WTC11 (cell line): ENCODE data around the gene CYP24A1. TPM values are rescaled to one million over a fixed set of nuclear protein-coding genes. Genes with fewer than 3 reads are reported as not detected.

Experiments used
- ATAC-seq: fragments of 200-7000 bp; cut with Tn5 transposase; 2 replicates; pipeline ENCODE4 v1.10.0; 2021; ENCODE audit warnings: mild to moderate bottlenecking, moderate library complexity
- CTCF ChIA-PET: fragments of 300-600 bp; sonication (Branson Sonifier 250); formaldehyde crosslinking; loops from one replicate; lab custom pipeline; 2021; ENCODE audit warnings: antibody characterized with exemption; lab: Charles Lee
- POLR2A ChIA-PET: fragments of 350-600 bp; sonication (Branson Sonifier 250); formaldehyde crosslinking; loops from one replicate; lab custom pipeline; 2021; ENCODE audit warnings: antibody characterized with exemption; lab: Charles Lee
- DNase-seq: peaks from one replicate; pipeline ENCODE4 v3.0.0; 2021; ENCODE audit warnings: low spot score
- H3K27ac Mint-ChIP-seq: 2 replicates; pipeline ENCODE4 v1.8.0; 2021; ENCODE audit warnings: mixed read lengths
- H3K27me3 Mint-ChIP-seq: 2 replicates; pipeline ENCODE4 v1.8.0; 2021; ENCODE audit warnings: low read depth, mild to moderate bottlenecking, moderate library complexity, mixed read lengths
- H3K36me3 Mint-ChIP-seq: 2 replicates; pipeline ENCODE4 v1.8.0; 2021; ENCODE audit warnings: mixed read lengths
- H3K4me1 Mint-ChIP-seq: 2 replicates; pipeline ENCODE4 v1.8.0; 2022; ENCODE audit warnings: mixed read lengths
- H3K4me3 Mint-ChIP-seq: 2 replicates; pipeline ENCODE4 v1.8.0; 2021; ENCODE audit warnings: mild to moderate bottlenecking, moderate library complexity, mixed read lengths
- H3K9me3 Mint-ChIP-seq: 2 replicates; pipeline ENCODE4 v1.8.0; 2021; ENCODE audit warnings: mixed read lengths
- AFF4 ChIP-seq: sonication (generic); formaldehyde crosslinking; IDR thresholded peaks from 2 replicates; pipeline ENCODE4 v1.8.1; 2023; ENCODE audit warnings: mild to moderate bottlenecking, missing genetic modification reagents, borderline replicate concordance
- E2F4 ChIP-seq: sonication (generic); formaldehyde crosslinking; IDR thresholded peaks from 2 replicates; pipeline ENCODE4 v1.8.1; 2022; ENCODE audit warnings: low read depth, mild to moderate bottlenecking, moderate library complexity, missing genetic modification reagents, borderline replicate concordance
- ESRRA ChIP-seq: sonication (generic); formaldehyde crosslinking; IDR thresholded peaks from 2 replicates; pipeline ENCODE4 v1.8.1; 2022; ENCODE audit warnings: mild to moderate bottlenecking, missing genetic modification reagents, borderline replicate concordance
- ETV6 ChIP-seq: sonication (generic); formaldehyde crosslinking; IDR thresholded peaks from 2 replicates; pipeline ENCODE4 v1.8.1; 2022; ENCODE audit warnings: mild to moderate bottlenecking, missing genetic modification reagents
- FOXP1 ChIP-seq: sonication (generic); formaldehyde crosslinking; IDR thresholded peaks from 2 replicates; pipeline ENCODE4 v1.8.0; 2022; ENCODE audit warnings: missing genetic modification reagents, mild to moderate bottlenecking, moderate library complexity, borderline replicate concordance
- HMGA2 ChIP-seq: fragments of 250-450 bp; sonication (Bioruptor Pico); IDR thresholded peaks from 2 replicates; pipeline ENCODE4 v1.4.0; 2021; ENCODE audit warnings: mild to moderate bottlenecking, moderate library complexity
- NFATC4 ChIP-seq: fragments of 250-450 bp; sonication (Bioruptor Pico); IDR thresholded peaks from 2 replicates; pipeline ENCODE4 v1.9.0; 2021; ENCODE audit warnings: mild to moderate bottlenecking
- NFE2L1 ChIP-seq: sonication (generic); formaldehyde crosslinking; IDR thresholded peaks from 2 replicates; pipeline ENCODE4 v1.8.1; 2023; ENCODE audit warnings: missing genetic modification reagents
- SMAD4 ChIP-seq: sonication (generic); formaldehyde crosslinking; IDR thresholded peaks from 2 replicates; pipeline ENCODE4 v1.8.0; 2022; ENCODE audit warnings: mild to moderate bottlenecking, missing genetic modification reagents
- TCF7 ChIP-seq: sonication (generic); formaldehyde crosslinking; IDR thresholded peaks from 2 replicates; pipeline ENCODE4 v1.8.0; 2022; ENCODE audit warnings: mild to moderate bottlenecking, low read depth, missing genetic modification reagents, moderate library complexity
- TEAD1 ChIP-seq: sonication (generic); formaldehyde crosslinking; IDR thresholded peaks from 2 replicates; pipeline ENCODE4 v1.8.0; 2022; ENCODE audit warnings: mild to moderate bottlenecking, missing genetic modification reagents
- ZMAT4 ChIP-seq: fragments of 250-450 bp; sonication (Bioruptor Pico); IDR thresholded peaks from 2 replicates; pipeline ENCODE4 v1.9.0; 2021; ENCODE audit warnings: mild to moderate bottlenecking
- total RNA-seq: library from RNA; stranded (reverse); gene quantifications from 3 replicates; pipeline ENCODE4 v1.2.3, GENCODE V29; 2021
- TF ChIP-seq, protein P1 (sequence below): sonication (generic); formaldehyde crosslinking; conservative IDR thresholded peaks from 2 replicates; pipeline ENCODE4 v1.8.1; 2023; ENCODE audit warnings: mild to moderate bottlenecking, low read depth, missing genetic modification reagents, moderate library complexity
- TF ChIP-seq, protein P2 (sequence below): sonication (generic); formaldehyde crosslinking; IDR thresholded peaks from 2 replicates; pipeline ENCODE4 v1.8.1; 2022; ENCODE audit warnings: missing genetic modification reagents, borderline replicate concordance
- TF ChIP-seq, protein P3 (sequence below): sonication (generic); formaldehyde crosslinking; IDR thresholded peaks from 2 replicates; pipeline ENCODE4 v1.8.0; 2022; ENCODE audit warnings: mild to moderate bottlenecking, missing genetic modification reagents

CYP24A1 gene
- total RNA-seq, 1 experiment from 2014 or later: not detected

DNA sequence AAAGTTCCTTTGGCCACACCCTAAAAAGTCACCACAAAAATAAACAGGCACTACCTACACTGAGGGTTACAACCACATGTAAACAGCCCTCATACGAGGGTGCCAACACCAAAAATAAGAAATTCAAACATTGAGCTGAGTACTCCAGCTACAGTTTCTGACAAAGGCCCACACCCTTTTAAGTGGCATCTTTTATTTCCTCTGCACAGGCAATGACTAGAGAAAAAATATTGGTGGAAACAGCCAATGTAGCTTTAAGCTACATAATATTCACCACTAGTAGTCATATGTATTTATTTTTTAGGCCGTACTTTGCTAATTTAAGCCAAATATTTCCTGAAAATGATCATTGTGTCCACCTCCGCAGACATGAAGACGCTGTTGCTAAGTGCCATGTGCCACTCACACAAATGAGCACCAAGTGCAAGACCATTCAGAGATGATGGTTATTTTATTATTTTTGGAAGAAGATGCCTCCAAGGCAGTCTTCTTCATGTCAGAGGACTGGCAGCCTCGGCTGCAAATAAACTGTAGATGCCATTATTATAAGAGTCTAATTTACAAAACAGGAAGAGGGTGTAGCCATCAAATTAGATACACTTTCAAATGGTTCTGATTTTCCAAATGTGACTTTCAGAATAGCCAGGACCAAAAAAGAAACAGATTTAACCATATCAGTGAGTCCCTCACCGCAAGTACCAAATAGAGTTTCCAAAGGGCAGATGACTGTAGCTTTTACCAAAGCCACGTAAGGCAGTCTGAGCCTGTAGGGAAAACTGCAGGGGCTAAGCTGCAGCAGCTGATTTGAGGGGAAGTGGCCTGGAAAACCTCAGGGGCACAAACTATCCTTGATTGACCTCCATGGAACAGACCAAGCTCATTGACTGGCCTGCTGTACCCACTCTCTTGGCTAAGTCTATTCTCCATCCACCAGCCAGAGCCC is 13.4 kb downstream of the CYP24A1 start:
- CTCF ChIA-PET: interaction anchor here (1.3 kb wide), 1 partner anchor 57 kb away, joined by 3 read pairs; no protein-coding TSS in a partner anchor
- ATAC-seq: no peak

DNA sequence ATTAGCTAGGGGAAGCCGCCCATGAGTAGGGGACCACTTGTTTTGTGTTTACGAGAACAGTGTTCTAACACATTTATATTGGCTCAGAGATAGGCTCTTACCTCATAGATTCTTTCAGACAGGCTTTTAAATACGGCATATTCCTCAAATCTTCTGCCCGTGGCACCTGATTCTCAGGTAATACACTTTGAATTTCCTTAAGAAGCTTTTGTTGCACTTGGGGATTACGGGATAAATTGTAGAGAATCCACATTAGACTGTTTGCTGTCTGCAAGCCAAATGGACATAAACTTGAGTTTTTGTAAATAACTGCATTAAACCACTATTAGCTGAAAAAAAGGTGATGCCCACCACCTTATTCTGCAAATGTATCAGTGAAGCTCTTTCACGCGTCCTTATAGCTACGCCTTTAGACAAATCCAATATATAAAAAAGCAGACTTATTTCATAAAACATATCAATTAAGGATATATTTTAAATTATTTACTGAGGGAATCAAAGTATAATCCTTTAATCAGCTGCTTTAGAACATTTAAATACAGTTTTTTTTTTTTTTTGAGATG is 14.8 kb downstream of the CYP24A1 start:
- H3K27ac Mint-ChIP-seq: no peak overlapping the region
- peaks cover 14% of the 10 kb centered on the region for H3K4me1 Mint-ChIP-seq
- no peak overlapping the region for H3K4me3 Mint-ChIP-seq
- DNase-seq (no peak), ATAC-seq (no peak)
- TF ChIP-seq ESRRA (CRISPR knock-in tag) (no peak), E2F4 (CRISPR knock-in tag) (no peak)
- TF ChIP-seq, all 79 proteins: peak for 0
- Mint-ChIP-seq H3K36me3 (no peaks in the 10 kb centered on the region), H3K9me3 (no peaks in the 10 kb centered on the region), H3K27me3 (no peaks in the 10 kb centered on the region)
- ChIA-PET CTCF (interaction anchor here (1.4 kb wide), 1 partner anchor 41 kb away, joined by 4 read pairs; no protein-coding TSS in a partner anchor), POLR2A (no interaction called here)

More for the DNA sequence above, 13.4 kb downstream of the CYP24A1 start:
- Mint-ChIP-seq H3K9me3 (peaks cover 6% of the 10 kb centered on the region; the same call in 1 of the 2 replicates), H3K4me3 (no peak overlapping the region), H3K27ac (no peak overlapping the region), H3K4me1 (peaks cover 14% of the 10 kb centered on the region), H3K27me3 (no peaks in the 10 kb centered on the region), H3K36me3 (no peaks in the 10 kb centered on the region)
- TF ChIP-seq NFE2L1 (CRISPR knock-in tag) (no peak), FOXP1 (CRISPR knock-in tag) (no peak), ETV6 (CRISPR knock-in tag) (no peak), HMGA2 (CRISPR knock-in tag) (no peak), TEAD1 (no peak), ZMAT4 (CRISPR knock-in tag) (no peak), NFATC4 (no peak), TCF7 (CRISPR knock-in tag) (no peak)
- POLR2A ChIA-PET: no interaction called here
- no peak for DNase-seq

DNA sequence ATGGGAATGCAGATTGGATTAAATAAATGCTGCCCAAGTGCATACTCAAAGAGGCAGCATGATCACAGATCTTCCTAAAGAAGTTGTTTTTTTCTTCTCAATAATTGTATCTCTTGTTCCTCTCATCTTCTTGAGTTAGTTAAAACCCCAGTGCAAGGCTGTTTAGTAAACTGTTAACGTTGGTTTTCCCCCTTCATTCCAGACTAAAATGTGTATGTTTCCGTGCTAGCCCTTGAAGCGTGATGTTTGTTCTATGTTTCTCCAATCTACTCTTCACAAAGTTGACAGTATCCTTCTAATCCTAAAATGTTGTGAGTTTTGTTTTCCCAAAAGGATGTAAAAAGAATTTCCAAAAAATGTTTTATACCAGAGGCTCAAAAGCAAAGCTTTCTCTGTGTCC is 15.6 kb downstream of the CYP24A1 start:
- H3K4me3 Mint-ChIP-seq: no peak overlapping the region
- no peak for DNase-seq
- H3K4me1 Mint-ChIP-seq: peaks cover 14% of the 10 kb centered on the region
- POLR2A ChIA-PET: no interaction called here
- no peaks in the 10 kb centered on the region for H3K9me3 Mint-ChIP-seq
- CTCF ChIA-PET: interaction anchor here (1.4 kb wide), 1 partner anchor 42 kb away, joined by 4 read pairs; no protein-coding TSS in a partner anchor
- H3K27ac Mint-ChIP-seq: no peak overlapping the region
- TF ChIP-seq NFATC4 (no peak), SMAD4 (CRISPR knock-in tag) (no peak), AFF4 (CRISPR knock-in tag) (no peak), TCF7 (CRISPR knock-in tag) (no peak)
- TF ChIP-seq, protein P1, sequence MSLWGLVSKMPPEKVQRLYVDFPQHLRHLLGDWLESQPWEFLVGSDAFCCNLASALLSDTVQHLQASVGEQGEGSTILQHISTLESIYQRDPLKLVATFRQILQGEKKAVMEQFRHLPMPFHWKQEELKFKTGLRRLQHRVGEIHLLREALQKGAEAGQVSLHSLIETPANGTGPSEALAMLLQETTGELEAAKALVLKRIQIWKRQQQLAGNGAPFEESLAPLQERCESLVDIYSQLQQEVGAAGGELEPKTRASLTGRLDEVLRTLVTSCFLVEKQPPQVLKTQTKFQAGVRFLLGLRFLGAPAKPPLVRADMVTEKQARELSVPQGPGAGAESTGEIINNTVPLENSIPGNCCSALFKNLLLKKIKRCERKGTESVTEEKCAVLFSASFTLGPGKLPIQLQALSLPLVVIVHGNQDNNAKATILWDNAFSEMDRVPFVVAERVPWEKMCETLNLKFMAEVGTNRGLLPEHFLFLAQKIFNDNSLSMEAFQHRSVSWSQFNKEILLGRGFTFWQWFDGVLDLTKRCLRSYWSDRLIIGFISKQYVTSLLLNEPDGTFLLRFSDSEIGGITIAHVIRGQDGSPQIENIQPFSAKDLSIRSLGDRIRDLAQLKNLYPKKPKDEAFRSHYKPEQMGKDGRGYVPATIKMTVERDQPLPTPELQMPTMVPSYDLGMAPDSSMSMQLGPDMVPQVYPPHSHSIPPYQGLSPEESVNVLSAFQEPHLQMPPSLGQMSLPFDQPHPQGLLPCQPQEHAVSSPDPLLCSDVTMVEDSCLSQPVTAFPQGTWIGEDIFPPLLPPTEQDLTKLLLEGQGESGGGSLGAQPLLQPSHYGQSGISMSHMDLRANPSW (CRISPR knock-in tag): no peak
- TF ChIP-seq, protein P2, sequence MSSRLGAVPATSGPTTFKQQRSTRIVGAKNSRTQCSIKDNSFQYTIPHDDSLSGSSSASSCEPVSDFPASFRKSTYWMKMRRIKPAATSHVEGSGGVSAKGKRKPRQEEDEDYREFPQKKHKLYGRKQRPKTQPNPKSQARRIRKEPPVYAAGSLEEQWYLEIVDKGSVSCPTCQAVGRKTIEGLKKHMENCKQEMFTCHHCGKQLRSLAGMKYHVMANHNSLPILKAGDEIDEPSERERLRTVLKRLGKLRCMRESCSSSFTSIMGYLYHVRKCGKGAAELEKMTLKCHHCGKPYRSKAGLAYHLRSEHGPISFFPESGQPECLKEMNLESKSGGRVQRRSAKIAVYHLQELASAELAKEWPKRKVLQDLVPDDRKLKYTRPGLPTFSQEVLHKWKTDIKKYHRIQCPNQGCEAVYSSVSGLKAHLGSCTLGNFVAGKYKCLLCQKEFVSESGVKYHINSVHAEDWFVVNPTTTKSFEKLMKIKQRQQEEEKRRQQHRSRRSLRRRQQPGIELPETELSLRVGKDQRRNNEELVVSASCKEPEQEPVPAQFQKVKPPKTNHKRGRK (CRISPR knock-in tag): no peak
- TF ChIP-seq, protein P3, sequence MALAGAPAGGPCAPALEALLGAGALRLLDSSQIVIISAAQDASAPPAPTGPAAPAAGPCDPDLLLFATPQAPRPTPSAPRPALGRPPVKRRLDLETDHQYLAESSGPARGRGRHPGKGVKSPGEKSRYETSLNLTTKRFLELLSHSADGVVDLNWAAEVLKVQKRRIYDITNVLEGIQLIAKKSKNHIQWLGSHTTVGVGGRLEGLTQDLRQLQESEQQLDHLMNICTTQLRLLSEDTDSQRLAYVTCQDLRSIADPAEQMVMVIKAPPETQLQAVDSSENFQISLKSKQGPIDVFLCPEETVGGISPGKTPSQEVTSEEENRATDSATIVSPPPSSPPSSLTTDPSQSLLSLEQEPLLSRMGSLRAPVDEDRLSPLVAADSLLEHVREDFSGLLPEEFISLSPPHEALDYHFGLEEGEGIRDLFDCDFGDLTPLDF (CRISPR knock-in tag): no peak
- no peaks in the 10 kb centered on the region for H3K27me3 Mint-ChIP-seq
- no peaks in the 10 kb centered on the region for H3K36me3 Mint-ChIP-seq
- ATAC-seq: no peak
